ES-I3 (cell line): ENCODE measurements around the gene MMAA.
A peak's percentile ranks its signal among the peaks of the same experiment; 100 is the strongest.
"Not testable (repeated sequence)": the region's sequence is repeated elsewhere in the genome, so short reads cannot be mapped to it uniquely, and the experiment has no call there.

Experiments used
- H3K36me3 ChIP-seq: 2 replicates; pipeline ENCODE4 v1.6.1; 2013; ENCODE audit warnings: mild to moderate bottlenecking, low read length, control low read depth, moderate library complexity; ENCODE audit not compliant: insufficient read depth
- H3K4me1 ChIP-seq: 2 replicates; pipeline ENCODE4 v1.6.1; 2013; ENCODE audit warnings: mild to moderate bottlenecking, control low read depth, low read length; ENCODE audit not compliant: insufficient read depth
- H3K9ac ChIP-seq: 2 replicates; pipeline ENCODE4 v1.6.1; 2013; ENCODE audit warnings: low read depth, mild to moderate bottlenecking, low read length, moderate library complexity
- H3K9me3 ChIP-seq: 2 replicates; pipeline ENCODE4 v1.6.1; 2013; ENCODE audit warnings: mild to moderate bottlenecking, low read length, moderate library complexity; ENCODE audit not compliant: control insufficient read depth, insufficient read depth

Gene MMAA

DNA sequence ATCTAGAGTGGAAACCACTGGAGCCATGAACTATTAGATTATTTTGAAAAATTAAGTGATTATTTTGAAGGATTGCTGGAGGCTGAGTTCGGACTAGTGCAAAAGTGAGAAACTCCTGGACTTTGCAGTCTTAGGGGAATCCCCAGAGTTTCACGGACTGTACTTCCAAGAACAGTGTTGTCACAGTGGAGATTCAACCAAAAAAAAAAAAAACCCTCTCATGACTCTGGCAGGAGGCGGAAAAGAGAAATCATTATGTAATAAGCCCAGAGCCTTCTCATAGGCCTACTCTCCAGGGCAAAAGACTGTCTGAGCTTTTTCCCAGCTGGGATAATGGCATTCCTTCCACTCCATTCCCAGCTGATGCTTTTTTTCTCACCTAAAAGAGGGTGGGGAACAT lies 44.0 kb downstream of the MMAA start:
- Histone ChIP-seq H3K9me3 (no peaks in the 10 kb centered on the region; the same call in 1 of the 2 replicates), H3K4me1 (no peaks in the 10 kb centered on the region), H3K9ac (no peak overlapping the region), H3K36me3 (no peaks in the 10 kb centered on the region)

- Histone ChIP-seq H3K4me1 (no peaks in the 10 kb centered on the region), H3K9ac (no peak overlapping the region), H3K9me3 (no peaks in the 10 kb centered on the region), H3K36me3 (no peaks in the 10 kb centered on the region)
Observed at GRCh38 chr4:145665773-145666172, 46.6 kb downstream of the MMAA start.

DNA sequence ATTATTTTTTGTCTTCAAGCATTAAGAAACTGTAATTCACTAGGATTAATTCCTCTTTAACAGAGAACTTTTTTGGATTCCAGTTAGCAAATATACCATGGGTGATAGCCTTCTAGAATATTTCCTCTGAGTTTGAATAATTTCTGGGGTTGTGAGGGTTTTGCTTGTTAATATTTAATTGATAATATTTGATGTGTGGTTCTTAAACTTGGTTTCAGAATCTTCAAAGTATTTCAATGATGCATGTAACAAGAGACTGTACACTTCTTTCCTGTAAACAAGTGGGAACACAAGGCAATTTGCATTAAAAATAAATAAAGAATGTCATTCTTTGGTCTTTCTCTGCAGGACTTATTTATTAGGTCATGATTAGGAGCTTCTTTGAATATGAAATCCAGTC lies 51.2 kb downstream of the MMAA start:
- Histone ChIP-seq H3K9ac (no peak overlapping the region), H3K9me3 (no peaks in the 10 kb centered on the region), H3K36me3 (no peaks in the 10 kb centered on the region), H3K4me1 (no peaks in the 10 kb centered on the region)

DNA sequence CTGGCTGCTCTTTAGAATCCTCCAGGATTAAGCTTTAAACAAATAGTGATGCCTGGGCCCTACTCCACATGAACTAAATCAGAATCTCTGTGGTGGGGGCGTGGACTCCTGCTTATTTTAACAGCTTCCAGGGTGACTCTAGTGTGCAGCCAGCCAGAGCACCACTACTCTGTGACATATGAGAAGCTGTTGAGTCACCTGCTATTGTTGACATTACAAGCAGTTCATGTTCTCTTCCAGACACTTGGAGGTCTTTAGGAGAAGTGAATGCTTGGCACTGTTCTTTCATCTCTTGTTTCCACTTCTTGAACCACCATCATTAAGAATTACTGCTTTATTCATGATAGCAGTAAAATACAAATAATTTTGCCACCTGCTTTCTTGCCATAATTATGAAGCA lies 60.3 kb downstream of the MMAA start:
- H3K36me3 ChIP-seq, result no peaks in the 10 kb centered on the region
- H3K9ac ChIP-seq, result no peak overlapping the region
- H3K4me1 ChIP-seq, result no peaks in the 10 kb centered on the region
- peaks cover 3% of the 10 kb centered on the region; the same call in 1 of the 2 replicates for H3K9me3 ChIP-seq

DNA sequence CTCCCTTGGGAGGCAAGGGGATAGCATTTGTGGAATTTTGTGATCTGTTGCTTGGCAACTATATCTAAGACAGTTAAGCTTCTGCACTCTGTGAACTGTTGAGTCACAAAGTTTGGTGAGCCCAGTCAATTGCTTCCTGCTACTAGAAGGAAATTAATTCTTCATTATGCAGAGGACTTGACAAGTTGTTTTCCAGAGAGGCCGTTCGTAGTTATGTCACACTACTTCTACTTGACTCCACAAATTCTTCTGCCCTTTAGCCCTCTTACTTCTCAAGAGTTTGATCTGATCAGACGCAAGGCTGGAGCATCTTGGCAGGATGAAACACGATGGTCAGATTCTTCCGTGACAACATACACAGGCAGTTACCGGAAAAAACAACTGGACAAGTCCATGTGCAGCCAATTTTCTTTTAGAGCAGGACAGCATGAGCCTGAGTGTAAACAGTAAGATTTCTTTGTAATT lies 60.8 kb downstream of the MMAA start, which contains the start of gene C4orf51:
Gene C4orf51 (plus strand): TSS at position 156 of the 465 bp plus-strand sequence. CDS start 58 bp downstream, at position 214.
- H3K9ac ChIP-seq, result no peak within 1 kb of the TSS
- H3K36me3 ChIP-seq, result no peaks in the 10 kb centered on the region
- no peaks in the 10 kb centered on the region for H3K4me1 ChIP-seq
- H3K9me3 ChIP-seq, result peaks cover 3% of the 10 kb centered on the region; the same call in 1 of the 2 replicates

- no peaks in the 10 kb centered on the region for H3K36me3 ChIP-seq
- no peak overlapping the region for H3K9ac ChIP-seq
- no peaks in the 10 kb centered on the region for H3K4me1 ChIP-seq
- H3K9me3 ChIP-seq, result peaks cover 3% of the 10 kb centered on the region; the same call in 1 of the 2 replicates
Observed at GRCh38 chr4:145680902-145681301, 61.7 kb downstream of the MMAA start.

GRCh38 chr4:145681518-145681917 lies 62.3 kb downstream of the MMAA start:
- peaks cover 3% of the 10 kb centered on the region; the same call in 1 of the 2 replicates for H3K9me3 ChIP-seq
- no peak overlapping the region for H3K9ac ChIP-seq
- no peaks in the 10 kb centered on the region for H3K36me3 ChIP-seq
- 0 out of 2 replicates have a peak, but pooled peaks cover 1% of the 10 kb centered on the region for H3K4me1 ChIP-seq

- Histone ChIP-seq H3K4me1 (peaks cover 4% of the 10 kb centered on the region; the same call in 1 of the 2 replicates), H3K9me3 (peaks cover 3% of the 10 kb centered on the region; the same call in 1 of the 2 replicates), H3K9ac (no peak overlapping the region), H3K36me3 (no peaks in the 10 kb centered on the region)
Observed at GRCh38 chr4:145681956-145682355, 62.8 kb downstream of the MMAA start.

- no peak overlapping the region for H3K9ac ChIP-seq
- no peaks in the 10 kb centered on the region for H3K36me3 ChIP-seq
- no peaks in the 10 kb centered on the region; the same call in 1 of the 2 replicates for H3K9me3 ChIP-seq
- peaks cover 9% of the 10 kb centered on the region for H3K4me1 ChIP-seq
Observed at GRCh38 chr4:145686991-145687390, 67.8 kb downstream of the MMAA start.

GRCh38 chr4:145690610-145691009 lies 71.4 kb downstream of the MMAA start:
- Histone ChIP-seq H3K36me3 (no peaks in the 10 kb centered on the region), H3K4me1 (peaks cover 9% of the 10 kb centered on the region), H3K9ac (no peak overlapping the region)

GRCh38 chr4:145691416-145691815 lies 72.2 kb downstream of the MMAA start:
- H3K9ac ChIP-seq, H3K36me3 ChIP-seq: not testable (repeated sequence)

More at GRCh38 chr4:145690610-145691009, 71.4 kb downstream of the MMAA start:
- no peaks in the 10 kb centered on the region; the same call in none of the 2 replicates for H3K9me3 ChIP-seq

DNA sequence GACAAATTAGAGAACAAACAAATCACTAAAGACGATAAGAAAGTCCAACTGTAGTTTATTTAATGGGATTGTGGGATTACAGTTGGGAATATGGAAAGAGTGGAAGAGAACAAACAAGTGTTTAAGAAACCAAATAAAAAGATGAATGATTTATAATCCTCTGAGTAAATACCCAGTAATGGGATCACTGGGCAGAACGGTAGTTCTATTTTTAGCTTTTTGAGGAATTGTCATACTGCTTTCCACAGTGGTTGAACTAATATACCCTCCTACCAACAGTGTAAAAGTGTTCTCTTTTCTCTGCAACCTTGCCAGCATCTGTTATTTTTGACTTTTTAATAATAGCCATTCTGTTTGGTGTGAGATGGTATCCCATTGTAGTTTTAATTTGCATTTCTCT lies 75.7 kb downstream of the MMAA start:
- no peak overlapping the region for H3K9ac ChIP-seq
- peaks cover 11% of the 10 kb centered on the region; the same call in 1 of the 2 replicates for H3K4me1 ChIP-seq
- no peaks in the 10 kb centered on the region for H3K36me3 ChIP-seq
- H3K9me3 ChIP-seq, result no peaks in the 10 kb centered on the region; the same call in 1 of the 2 replicates

More at GRCh38 chr4:145691416-145691815, 72.2 kb downstream of the MMAA start:
- H3K4me1 ChIP-seq, H3K9me3 ChIP-seq: not testable (repeated sequence)

GRCh38 chr4:145697332-145697731 lies 78.1 kb downstream of the MMAA start:
- Histone ChIP-seq H3K9ac (no peak overlapping the region), H3K9me3 (no peaks in the 10 kb centered on the region; the same call in 1 of the 2 replicates), H3K4me1 (peaks cover 11% of the 10 kb centered on the region; the same call in 1 of the 2 replicates), H3K36me3 (no peaks in the 10 kb centered on the region)

DNA sequence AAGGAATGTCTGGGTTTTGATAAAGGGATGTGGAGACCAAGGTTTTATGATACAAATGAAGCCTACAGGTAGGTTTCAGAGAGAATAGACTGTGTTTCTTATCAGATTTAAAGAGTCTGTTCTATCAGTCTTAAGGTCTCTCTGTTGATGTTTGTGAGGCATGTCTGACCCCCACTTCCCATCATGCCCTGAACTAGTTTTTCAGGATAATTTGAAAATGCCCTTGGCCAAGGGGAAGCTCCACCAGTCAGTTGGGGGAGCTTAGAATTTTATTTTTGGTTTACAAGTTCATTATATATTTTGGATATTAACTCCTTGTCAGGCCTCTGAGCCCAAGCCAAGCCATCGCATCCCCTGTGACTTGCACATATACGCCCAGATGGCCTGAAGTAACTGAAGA lies 79.3 kb downstream of the MMAA start:
- Histone ChIP-seq H3K36me3 (no peaks in the 10 kb centered on the region), H3K9me3 (no peaks in the 10 kb centered on the region; the same call in 1 of the 2 replicates), H3K4me1 (peaks cover 11% of the 10 kb centered on the region; the same call in 1 of the 2 replicates), H3K9ac (peak overlapping the region; percentile 39)

DNA sequence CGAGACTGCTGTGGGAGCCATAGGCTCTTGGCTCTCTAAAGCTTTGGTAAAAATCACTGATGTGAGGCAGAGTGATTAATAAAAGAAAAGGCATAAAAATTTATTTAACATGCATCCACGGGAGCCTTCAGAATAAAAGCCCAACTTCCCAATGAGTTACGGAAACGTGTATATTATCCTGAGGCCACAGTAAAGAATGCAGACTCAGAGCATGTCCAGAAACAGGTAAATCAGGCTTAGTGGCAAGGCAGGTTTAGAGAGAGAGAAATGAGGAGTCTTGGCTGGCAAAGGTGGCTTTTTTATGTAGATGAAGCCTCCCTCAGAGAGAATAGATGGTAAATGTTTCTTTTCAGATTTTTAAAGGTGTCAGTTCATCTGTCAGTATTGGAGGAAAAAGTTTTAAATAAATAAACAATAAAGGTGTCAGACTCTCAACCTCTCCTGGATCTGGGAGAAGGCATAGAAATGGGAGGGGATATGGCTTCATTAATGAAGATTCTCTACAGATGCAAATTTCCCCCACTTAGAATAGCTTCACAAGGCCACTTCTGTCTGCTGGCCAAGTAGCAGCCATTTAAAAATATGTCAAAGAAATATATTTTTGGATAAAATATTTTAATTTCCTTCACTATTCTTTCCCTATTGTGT lies 84.8 kb downstream of the MMAA start:
- Histone ChIP-seq H3K36me3 (peaks cover 5% of the 10 kb centered on the region), H3K9ac (peak overlapping the region; percentile 58)

More for the DNA sequence above, 84.8 kb downstream of the MMAA start:
- Histone ChIP-seq H3K4me1 (peaks cover 16% of the 10 kb centered on the region), H3K9me3 (no peaks in the 10 kb centered on the region)
